HCT116 (cell line): Measurements from ENCODE around the gene ZFX. TPM values are rescaled to one million over a fixed set of nuclear protein-coding genes. Genes with fewer than 3 reads are reported as not detected.

Experiments
- ATAC-seq: fragments of 200-7000 bp; cut with Tn5 transposase; 2 replicates; pipeline ENCODE4 v1.9.1; 2020; ENCODE audit warnings: mild to moderate bottlenecking, moderate library complexity
- BruUV-seq: library from RNA; stranded (reverse); fragments of 400-500 nt; replicated peaks from 2 replicates; lab custom pipeline; 2021; lab: Mats Ljungman, UMichigan
- CTCF ChIA-PET: fragments of 300-600 bp; sonication (Branson Sonifier 250); formaldehyde crosslinking; loops from one replicate; lab custom pipeline; 2021; ENCODE audit warnings: antibody characterized with exemption; lab: Charles Lee
- POLR2A ChIA-PET: fragments of 300-600, 350-600 bp; sonication (Branson Sonifier 250); formaldehyde crosslinking; loops from one replicate; lab custom pipeline; 2021; ENCODE audit warnings: antibody characterized with exemption; lab: Charles Lee
- RAD21 ChIA-PET, 2 experiments: fragments of 300-600 bp; sonication (Branson Sonifier 250); formaldehyde crosslinking; loops; one replicate each; lab custom pipeline; 2023; ENCODE audit warnings: low total read pairs in 2 of 2; ENCODE audit not compliant: uncharacterized antibody in 2 of 2, unreplicated experiment in 2 of 2, low non-redundant PET in 1 of 2; lab: Charles Lee
- DNase-seq: peaks from one replicate; pipeline ENCODE4 v3.0.0-alpha.2; 2010; ENCODE audit warnings: low read depth, low spot score
- H2AFZ ChIP-seq: fragments of 200-600 bp; shearing (Covaris generic), sonication (generic); 2 replicates; pipeline ENCODE4 v1.6.1; 2017; ENCODE audit warnings: low read depth, mixed run types, mixed read lengths, antibody characterized with exemption, low read length; ENCODE audit not compliant: poor library complexity, severe bottlenecking
- H3K27ac ChIP-seq: 2 replicates; pipeline ENCODE4 v1.5.1; 2012; ENCODE audit warnings: low read depth, low read length
- H3K27me3 ChIP-seq: fragments of 200-600 bp; sonication (generic); 2 replicates; pipeline ENCODE4 v1.6.1; 2016; ENCODE audit warnings: mixed run types, low read length, mixed read lengths; ENCODE audit not compliant: insufficient read depth
- H3K36me3 ChIP-seq, 2 experiments: fragments of 200-500 bp in 1 of 2; fragments of 200-600 bp in 1 of 2; sonication (Bioruptor generic) in 1 of 2; sonication (generic) in 1 of 2; 2 replicates each; pipeline versions ENCODE4 v1.5.1 to v1.6.1; 2014 to 2016; ENCODE audit warnings: low read length in 2 of 2, inconsistent platforms in 1 of 2, mixed read lengths in 1 of 2, mixed run types in 1 of 2; ENCODE audit not compliant: insufficient read depth in 2 of 2, control insufficient read depth in 1 of 2
- H3K4me1 ChIP-seq, 2 experiments: fragments of 200-600 bp in 1 of 2; sonication (generic) in 1 of 2; 2 replicates each; pipeline versions ENCODE4 v1.5.1 to v1.6.1; 2012 to 2017; ENCODE audit warnings: low read length in 2 of 2, inconsistent platforms in 1 of 2, mild to moderate bottlenecking in 1 of 2, mixed read lengths in 1 of 2, mixed run types in 1 of 2, moderate library complexity in 1 of 2; ENCODE audit not compliant: insufficient read depth in 2 of 2, control insufficient read depth in 1 of 2
- H3K4me2 ChIP-seq: fragments of 200-600 bp; sonication (generic); 2 replicates; pipeline ENCODE4 v1.6.1; 2017; ENCODE audit warnings: mixed run types, low read length, mixed read lengths
- H3K4me3 ChIP-seq, 2 experiments: fragments of 200-600 bp in 1 of 2; sonication (generic) in 1 of 2; replicated peaks in 1 of 2; 2 replicates each; pipeline ENCODE4 v1.5.1; 2011 to 2016; ENCODE audit warnings: low read length in 2 of 2, control low read depth in 1 of 2, low read depth in 1 of 2, mild to moderate bottlenecking in 1 of 2, mixed read lengths in 1 of 2, mixed run types in 1 of 2
- H3K79me2 ChIP-seq: fragments of 200-600 bp; sonication (generic); 2 replicates; pipeline ENCODE4 v1.6.1; 2017; ENCODE audit warnings: mild to moderate bottlenecking, mixed run types, low read length, moderate library complexity, mixed read lengths; ENCODE audit not compliant: insufficient read depth
- H3K9ac ChIP-seq: fragments of 200-600 bp; sonication (generic); 2 replicates; pipeline ENCODE4 v1.6.1; 2016; ENCODE audit warnings: low read length, mixed read lengths
- H3K9me2 ChIP-seq: fragments of 200-600 bp; sonication (generic), shearing (Covaris generic); 2 replicates; pipeline ENCODE4 v1.6.1; 2017; ENCODE audit warnings: mixed run types, mild to moderate bottlenecking, moderate library complexity; ENCODE audit not compliant: insufficient read depth
- H3K9me3 ChIP-seq, 2 experiments: fragments of 200-500 bp in 1 of 2; fragments of 200-600 bp in 1 of 2; sonication (Bioruptor generic) in 1 of 2; sonication (generic) in 1 of 2; 2 replicates each; pipeline ENCODE4 v1.6.1; 2014 to 2017; ENCODE audit warnings: low read length in 2 of 2, mixed read lengths in 2 of 2, inconsistent platforms in 1 of 2, low read depth in 1 of 2, mild to moderate bottlenecking in 1 of 2, mixed run types in 1 of 2, moderate library complexity in 1 of 2; ENCODE audit not compliant: control insufficient read depth in 1 of 2, insufficient read depth in 1 of 2
- H4K20me1 ChIP-seq: fragments of 200-600 bp; sonication (generic), shearing (Covaris generic); 2 replicates; pipeline ENCODE4 v1.6.1; 2017; ENCODE audit warnings: mixed run types, mild to moderate bottlenecking, moderate library complexity; ENCODE audit not compliant: insufficient read depth
- EZH2 ChIP-seq: fragments of 200-600 bp; sonication (generic); IDR thresholded peaks from 2 replicates; pipeline ENCODE4 v1.6.1; 2017; ENCODE audit warnings: antibody characterized with exemption, mixed run types
- SIN3A ChIP-seq: IDR thresholded peaks from 2 replicates; pipeline ENCODE4 v1.6.1; 2012; ENCODE audit warnings: low read depth
- ZFX ChIP-seq: fragments of 450-650 bp; IDR thresholded peaks from 2 replicates; pipeline ENCODE4 v1.6.1; 2017
- ZNF274 ChIP-seq: fragments of 200-500 bp; sonication (Bioruptor generic); IDR thresholded peaks from 2 replicates; pipeline ENCODE4 v1.6.1; 2014; ENCODE audit warnings: mild to moderate bottlenecking, low read depth, low read length, inconsistent platforms
- intact Hi-C: fragments of 100-400 bp; cut with micrococcal nuclease; formaldehyde crosslinking; loops from 2 replicates; pipeline ENCODE4 v1.10.0; 2022
- total RNA-seq: library from RNA; stranded (reverse); gene quantifications from one replicate; pipeline ENCODE4 v1.2.1, GENCODE V29; 2021; ENCODE audit not compliant: unreplicated experiment

ZFX gene
- total RNA-seq, 1 experiment from 2014 or later = 28.1 TPM

- H3K9me3 ChIP-seq = no peaks in the 10 kb centered on the region
- TF ChIP-seq EZH2 = no peak
- TF ChIP-seq, all 23 proteins: peak for 0
- no peak for DNase-seq
- no peak overlapping the region for H3K4me3 ChIP-seq
- RAD21 ChIA-PET = no interaction called here
- H3K27me3 ChIP-seq = no peaks in the 10 kb centered on the region
- no peaks in the 10 kb centered on the region for H3K9me2 ChIP-seq
- no TSS peak for BruUV-seq
- POLR2A ChIA-PET = interaction anchor here (0.6 kb wide), 1 partner anchor 502 kb away, joined by 3 read pairs; no protein-coding TSS in a partner anchor
- peaks cover 76% of the 10 kb centered on the region for H3K79me2 ChIP-seq
- no peaks in the 10 kb centered on the region for H3K36me3 ChIP-seq
- no peaks in the 10 kb centered on the region for H3K4me1 ChIP-seq
- no peaks in the 10 kb centered on the region for H4K20me1 ChIP-seq
- H3K27ac ChIP-seq = no peak overlapping the region
- intact Hi-C loops = no loop called here
- CTCF ChIA-PET = no interaction called here
- no peak overlapping the region for H2AFZ ChIP-seq
- no peak overlapping the region for H3K4me2 ChIP-seq
- no peak for ATAC-seq
- no peak overlapping the region for H3K9ac ChIP-seq
Measured at GRCh38 chrX:24190500-24191156, 41.1 kb downstream of the ZFX start.

- Histone ChIP-seq H3K9me3 (no peaks in the 10 kb centered on the region), H3K9me2 (no peaks in the 10 kb centered on the region), H3K9ac (no peak overlapping the region), H3K27me3 (no peaks in the 10 kb centered on the region), H3K4me3 (no peak overlapping the region), H3K4me1 (no peaks in the 10 kb centered on the region), H3K36me3 (no peaks in the 10 kb centered on the region), H3K79me2 (peaks cover 71% of the 10 kb centered on the region), H4K20me1 (no peaks in the 10 kb centered on the region), H2AFZ (no peak overlapping the region), H3K27ac (no peak overlapping the region), H3K4me2 (no peak overlapping the region)
- ChIA-PET POLR2A (no interaction called here), CTCF (no interaction called here), RAD21 (no interaction called here)
- no TSS peak for BruUV-seq
- DNase-seq (no peak), ATAC-seq (no peak)
- TF ChIP-seq ZFX = no peak
- no peak for TF ChIP-seq ZNF274
- TF ChIP-seq EZH2 = no peak
- no peak for TF ChIP-seq SIN3A
- intact Hi-C loops = no loop called here
Measured at GRCh38 chrX:24196509-24196908, 47.0 kb downstream of the ZFX start.
